ENCODE results near the gene OR10A2.

Gene OR10A2

GRCh38 chr11:6828103-6828502 lies 34.8 kb upstream of the OR10A2 start:
- in situ Hi-C loops (cut with HindIII; ENCODE audit: low sequenced_read_pairs), result no loop called here
- no peak for DNase-seq (ENCODE audit: low read depth, low spot score)
- no peak overlapping the region for H3K4me3 ChIP-seq (ENCODE audit: low read depth, low read length)
- TF ChIP-seq CTCF (IDR thresholded peaks at IDR 0.05; ENCODE audit: low read depth, low read length), result no peak

DNA sequence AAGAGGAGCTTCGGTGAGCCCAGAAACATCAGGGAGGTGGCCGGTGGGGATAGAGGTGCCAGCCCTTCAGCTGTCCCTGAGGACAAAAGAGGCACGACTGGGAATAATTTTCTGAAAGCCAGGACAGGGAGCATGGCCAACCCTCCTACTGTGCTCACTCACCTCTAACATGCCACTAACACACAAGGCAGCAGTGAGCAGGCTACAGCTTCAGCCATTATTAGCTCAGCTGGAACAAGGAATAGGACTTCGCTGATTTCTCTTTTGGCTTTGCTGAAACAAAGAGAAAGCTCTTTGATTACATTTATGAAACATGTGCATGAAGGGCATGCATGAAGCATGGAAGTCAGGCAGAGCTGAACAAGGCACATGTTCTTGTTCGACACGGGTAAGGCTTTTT lies 29.5 kb upstream of the OR10A2 start:
- in situ Hi-C loops (cut with HindIII; ENCODE audit: low sequenced_read_pairs), result no loop called here
- H3K4me3 ChIP-seq (ENCODE audit: low read depth, low read length), result no peak overlapping the region
- DNase-seq (ENCODE audit: low read depth, low spot score), result no peak
- no peak for TF ChIP-seq CTCF (IDR thresholded peaks at IDR 0.05; ENCODE audit: low read depth, low read length)

- DNase-seq (ENCODE audit: low read depth, low spot score), result no peak
- no peak for TF ChIP-seq CTCF (IDR thresholded peaks at IDR 0.05; ENCODE audit: low read depth, low read length)
- in situ Hi-C loops (cut with HindIII; ENCODE audit: low sequenced_read_pairs), result no loop called here
- H3K4me3 ChIP-seq (ENCODE audit: low read depth, low read length), result no peak overlapping the region
Measured at GRCh38 chr11:6834021-6834420, 28.8 kb upstream of the OR10A2 start.

DNA sequence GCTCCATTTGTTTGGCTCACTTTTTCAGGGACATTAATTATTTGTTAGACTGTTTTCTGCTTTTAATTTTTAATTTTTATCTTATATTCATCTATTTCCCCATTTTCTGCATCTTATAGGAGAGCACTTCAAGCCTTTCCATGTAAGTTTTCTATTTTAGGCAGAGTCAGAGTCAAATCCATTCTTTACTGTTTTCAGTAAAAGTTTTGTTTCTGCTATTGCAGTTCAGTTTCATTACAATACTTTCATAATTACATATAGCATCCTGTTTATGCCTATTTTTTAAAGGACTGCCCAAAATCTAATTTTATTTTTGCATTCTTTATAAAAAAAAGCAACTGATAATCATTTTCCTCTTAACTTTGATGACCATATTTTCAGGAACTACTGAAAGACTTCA lies 21.2 kb upstream of the OR10A2 start:
- no peak for DNase-seq (ENCODE audit: low read depth, low spot score)
- TF ChIP-seq CTCF (IDR thresholded peaks at IDR 0.05; ENCODE audit: low read depth, low read length), result no peak
- in situ Hi-C loops (cut with HindIII; ENCODE audit: low sequenced_read_pairs), result no loop called here
- H3K4me3 ChIP-seq (ENCODE audit: low read depth, low read length), result no peak overlapping the region

DNA sequence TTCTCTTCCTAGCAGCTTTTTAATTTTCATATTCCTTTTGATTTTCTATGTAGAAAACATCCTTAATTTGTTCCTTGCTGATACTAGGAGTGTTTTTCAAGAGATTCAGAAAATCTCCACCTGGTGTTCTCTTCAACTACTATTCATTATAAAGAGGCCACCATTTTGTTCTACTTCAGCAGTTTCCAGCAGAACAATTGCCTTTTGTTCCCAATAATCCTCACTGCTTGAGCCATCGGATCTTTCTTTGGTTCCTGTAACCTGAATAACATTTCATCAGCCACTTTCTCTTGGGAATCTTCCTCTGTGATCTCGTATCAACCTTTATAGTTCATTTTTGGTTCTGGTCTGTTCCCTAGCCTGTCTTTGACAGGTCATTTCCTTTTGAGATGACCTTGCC lies 19.2 kb upstream of the OR10A2 start:
- TF ChIP-seq CTCF (IDR thresholded peaks at IDR 0.05; ENCODE audit: low read depth, low read length), result no peak
- H3K4me3 ChIP-seq (ENCODE audit: low read depth, low read length), result no peak overlapping the region
- DNase-seq (ENCODE audit: low read depth, low spot score), result no peak
- in situ Hi-C loops (cut with HindIII; ENCODE audit: low sequenced_read_pairs), result no loop called here

GRCh38 chr11:6844356-6844755 lies 18.5 kb upstream of the OR10A2 start:
- no peak for DNase-seq (ENCODE audit: low read depth, low spot score)
- in situ Hi-C loops (cut with HindIII; ENCODE audit: low sequenced_read_pairs), result no loop called here
- TF ChIP-seq CTCF (IDR thresholded peaks at IDR 0.05; ENCODE audit: low read depth, low read length), result no peak
- no peak overlapping the region for H3K4me3 ChIP-seq (ENCODE audit: low read depth, low read length)

DNA sequence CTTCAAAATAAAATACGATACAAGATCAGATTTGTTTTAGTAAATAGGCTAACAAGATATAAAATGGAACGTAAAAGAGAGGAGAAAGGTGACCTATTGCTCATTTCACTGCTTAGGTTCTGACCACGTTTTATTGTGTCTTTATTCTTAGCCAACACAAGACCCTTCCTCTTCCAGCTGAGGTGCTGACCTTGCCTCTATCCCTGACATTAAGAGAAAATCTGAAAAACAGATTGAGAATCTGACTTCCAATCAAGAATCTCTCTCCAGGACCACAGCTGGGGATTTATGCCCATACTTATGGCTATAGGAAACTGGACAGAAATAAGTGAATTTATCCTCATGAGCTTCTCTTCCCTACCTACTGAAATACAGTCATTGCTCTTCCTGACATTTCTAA lies 17.5 kb upstream of the OR10A2 start, which contains the start of gene OR10A5:
Gene OR10A5 (plus strand): TSS at position 301 of the 400 bp plus-strand sequence. CDS start 0 bp downstream, at position 301.
- H3K4me3 ChIP-seq (ENCODE audit: low read depth, low read length), result no peak within 1 kb of the TSS
- in situ Hi-C loops (cut with HindIII; ENCODE audit: low sequenced_read_pairs), result no loop called here
- DNase-seq (ENCODE audit: low read depth, low spot score), result no peak
- no peak for TF ChIP-seq CTCF (IDR thresholded peaks at IDR 0.05; ENCODE audit: low read depth, low read length)
